Measurements from ENCODE around the gene GCH1. TPM values are rescaled to one million over a fixed set of nuclear protein-coding genes. Genes with fewer than 3 reads are reported as not detected.
A peak's percentile ranks its signal among the peaks of the same experiment; 100 is the strongest.

The GCH1 gene
- total RNA-seq, 1 experiment from 2014 or later = 16.7 TPM

GRCh38 chr14:54893151-54893760 lies 9.4 kb downstream of the GCH1 start:
- no TSS peak for BruUV-seq (replicated peaks)
- no peaks in the 10 kb centered on the region for H3K9me3 ChIP-seq (ENCODE audit: control insufficient read depth in 1 of 2, insufficient read depth in 1 of 2, low read depth in 1 of 2, low read length in 2 of 2)
- intact Hi-C loops (cut with micrococcal nuclease) = loop anchor here (2.0 kb wide), 1 partner anchor 328 kb away; no protein-coding TSS in a partner anchor
- H3K9me2 ChIP-seq (ENCODE audit: insufficient read depth) = no peaks in the 10 kb centered on the region
- no peaks in the 10 kb centered on the region for H3K4me1 ChIP-seq (ENCODE audit: control insufficient read depth in 1 of 2, insufficient read depth in 2 of 2, low read length in 2 of 2)
- no peak overlapping the region for H3K9ac ChIP-seq (ENCODE audit: low read length)
- H2AFZ ChIP-seq (ENCODE audit: low read depth, low read length, poor library complexity, severe bottlenecking) = no peak overlapping the region
- ChIA-PET POLR2A (no interaction called here), CTCF (no interaction called here), RAD21 (ENCODE audit: low non-redundant PET in 1 of 2, low total read pairs in 2 of 2, uncharacterized antibody in 2 of 2, unreplicated experiment in 2 of 2) (no interaction called here)
- H3K4me3 ChIP-seq (replicated peaks in 1 of 2; ENCODE audit: low read depth in 1 of 2, low read length in 2 of 2) = no peak overlapping the region
- no peaks in the 10 kb centered on the region for H3K36me3 ChIP-seq (ENCODE audit: control insufficient read depth in 1 of 2, insufficient read depth in 2 of 2, low read length in 2 of 2)
- H3K27me3 ChIP-seq (ENCODE audit: insufficient read depth, low read length) = no peaks in the 10 kb centered on the region
- ATAC-seq (peak; percentile 80), DNase-seq (ENCODE audit: low read depth, low spot score) (peak; percentile 39)
- H3K79me2 ChIP-seq (ENCODE audit: insufficient read depth, low read length) = no peaks in the 10 kb centered on the region
- no peak overlapping the region for H3K27ac ChIP-seq (ENCODE audit: low read depth, low read length)
- TF ChIP-seq, protein P1, sequence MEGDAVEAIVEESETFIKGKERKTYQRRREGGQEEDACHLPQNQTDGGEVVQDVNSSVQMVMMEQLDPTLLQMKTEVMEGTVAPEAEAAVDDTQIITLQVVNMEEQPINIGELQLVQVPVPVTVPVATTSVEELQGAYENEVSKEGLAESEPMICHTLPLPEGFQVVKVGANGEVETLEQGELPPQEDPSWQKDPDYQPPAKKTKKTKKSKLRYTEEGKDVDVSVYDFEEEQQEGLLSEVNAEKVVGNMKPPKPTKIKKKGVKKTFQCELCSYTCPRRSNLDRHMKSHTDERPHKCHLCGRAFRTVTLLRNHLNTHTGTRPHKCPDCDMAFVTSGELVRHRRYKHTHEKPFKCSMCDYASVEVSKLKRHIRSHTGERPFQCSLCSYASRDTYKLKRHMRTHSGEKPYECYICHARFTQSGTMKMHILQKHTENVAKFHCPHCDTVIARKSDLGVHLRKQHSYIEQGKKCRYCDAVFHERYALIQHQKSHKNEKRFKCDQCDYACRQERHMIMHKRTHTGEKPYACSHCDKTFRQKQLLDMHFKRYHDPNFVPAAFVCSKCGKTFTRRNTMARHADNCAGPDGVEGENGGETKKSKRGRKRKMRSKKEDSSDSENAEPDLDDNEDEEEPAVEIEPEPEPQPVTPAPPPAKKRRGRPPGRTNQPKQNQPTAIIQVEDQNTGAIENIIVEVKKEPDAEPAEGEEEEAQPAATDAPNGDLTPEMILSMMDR (IDR thresholded peaks at IDR 0.05 in 2 of 3, conservative IDR thresholded peaks at IDR 0.05 in 1 of 3; ENCODE audit: borderline replicate concordance in 1 of 3, insufficient read depth in 1 of 3, low read depth in 2 of 3, low read length in 2 of 3) = peak; percentile 30 to 83 (median 78); a peak in 5 of 6 replicates
- TF ChIP-seq EGR1 (IDR thresholded peaks at IDR 0.05; ENCODE audit: low read depth) (no peak), RAD21 (IDR thresholded peaks at IDR 0.05; ENCODE audit: low read depth) (peak; percentile 48)
- no peaks in the 10 kb centered on the region for H4K20me1 ChIP-seq (ENCODE audit: insufficient read depth)
- no peak overlapping the region for H3K4me2 ChIP-seq (ENCODE audit: low read length)

GRCh38 chr14:54891471-54892245 lies 11.0 kb downstream of the GCH1 start:
- Histone ChIP-seq H3K4me3 (replicated peaks in 1 of 2; ENCODE audit: low read depth in 1 of 2, low read length in 2 of 2) (no peak overlapping the region), H3K4me1 (ENCODE audit: control insufficient read depth in 1 of 2, insufficient read depth in 2 of 2, low read length in 2 of 2) (no peaks in the 10 kb centered on the region), H3K9ac (ENCODE audit: low read length) (no peak overlapping the region), H3K4me2 (ENCODE audit: low read length) (no peak overlapping the region), H2AFZ (ENCODE audit: low read depth, low read length, poor library complexity, severe bottlenecking) (no peak overlapping the region), H3K36me3 (ENCODE audit: control insufficient read depth in 1 of 2, insufficient read depth in 2 of 2, low read length in 2 of 2) (no peaks in the 10 kb centered on the region), H3K9me2 (ENCODE audit: insufficient read depth) (no peaks in the 10 kb centered on the region), H3K27me3 (ENCODE audit: insufficient read depth, low read length) (no peaks in the 10 kb centered on the region), H4K20me1 (ENCODE audit: insufficient read depth) (no peaks in the 10 kb centered on the region), H3K27ac (ENCODE audit: low read depth, low read length) (no peak overlapping the region), H3K9me3 (ENCODE audit: control insufficient read depth in 1 of 2, insufficient read depth in 1 of 2, low read depth in 1 of 2, low read length in 2 of 2) (no peaks in the 10 kb centered on the region), H3K79me2 (ENCODE audit: insufficient read depth, low read length) (no peaks in the 10 kb centered on the region; the same call in 1 of the 2 replicates)
- intact Hi-C loops (cut with micrococcal nuclease) = loop anchor here (2.0 kb wide), 1 partner anchor 327 kb away; no protein-coding TSS in a partner anchor
- ChIA-PET RAD21 (ENCODE audit: low non-redundant PET in 1 of 2, low total read pairs in 2 of 2, uncharacterized antibody in 2 of 2, unreplicated experiment in 2 of 2) (no interaction called here), CTCF (interaction anchor here (1.3 kb wide), 1 partner anchor 13 kb away, joined by 3 read pairs; no protein-coding TSS in a partner anchor), POLR2A (no interaction called here)
- BruUV-seq (replicated peaks) = no TSS peak
- DNase-seq (ENCODE audit: low read depth, low spot score) = no peak
- ATAC-seq = no peak
- TF ChIP-seq ZNF274 (IDR thresholded peaks at IDR 0.05; ENCODE audit: low read depth, low read length) = no peak
- no peak for TF ChIP-seq POLR2A (IDR thresholded peaks at IDR 0.05; ENCODE audit: borderline replicate concordance, extremely low read depth, insufficient read depth, insufficient read length)
